ENCODE results near the gene AFDN.

- TF ChIP-seq EZH2 (IDR thresholded peaks at IDR 0.05; ENCODE audit: low read depth): no peak
- TF ChIP-seq CTCF (conservative IDR thresholded peaks at IDR 0.05): no peak
Observed at GRCh38 chr6:167801263-167801662, 25.4 kb upstream of the AFDN start.

Data from PC-9 (cell line).